H1 (cell line): ENCODE data around the gene FAM131A. TPM values are rescaled to one million over a fixed set of nuclear protein-coding genes. Genes with fewer than 3 reads are reported as not detected.

Source experiments
- ASH2L ChIP-seq: fragments of 200-600, 300-600 bp; sonication (generic); IDR thresholded peaks from one replicate; pipeline ENCODE4 v1.7.1; 2017; ENCODE audit warnings: low read length
- BACH1 ChIP-seq: IDR thresholded peaks from 2 replicates; pipeline ENCODE4 v1.6.1; 2012; ENCODE audit warnings: low read length, improper control_type of control experiment
- BRCA1 ChIP-seq: IDR thresholded peaks from 2 replicates; pipeline ENCODE4 v1.6.1; 2012; ENCODE audit warnings: low read depth, low read length, improper control_type of control experiment
- CHD7 ChIP-seq: fragments of 300-600 bp; sonication (generic); IDR thresholded peaks from 2 replicates; pipeline ENCODE4 v1.7.1; 2012; ENCODE audit warnings: low read length, moderate library complexity, mild to moderate bottlenecking, inconsistent platforms; ENCODE audit not compliant: insufficient replicate concordance
- GABPA ChIP-seq: IDR thresholded peaks from 2 replicates; pipeline ENCODE4 v1.6.1; 2011; ENCODE audit warnings: mild to moderate bottlenecking, low read length, moderate library complexity, borderline replicate concordance; ENCODE audit not compliant: insufficient read depth
- HDAC6 ChIP-seq: IDR thresholded peaks from one replicate; pipeline ENCODE4 v1.7.1; 2012; ENCODE audit warnings: low read depth, mild to moderate bottlenecking, inconsistent platforms, low read length, moderate library complexity
- JUND ChIP-seq: IDR thresholded peaks from 2 replicates; pipeline ENCODE4 v1.6.1; 2011; ENCODE audit warnings: mild to moderate bottlenecking, improper control_type of control experiment, low read length
- POLR2AphosphoS5 ChIP-seq: IDR thresholded peaks from 2 replicates; pipeline ENCODE4 v1.6.1; 2011; ENCODE audit warnings: low read depth, low read length
- RBBP5 ChIP-seq: IDR thresholded peaks from 2 replicates; pipeline ENCODE4 v1.7.1; 2012; ENCODE audit warnings: low read depth, mild to moderate bottlenecking, inconsistent platforms, low read length, moderate library complexity, borderline replicate concordance
- SIN3A ChIP-seq, 2 experiments: IDR thresholded peaks in 1 of 2; conservative IDR thresholded peaks in 1 of 2; 2 replicates each; pipeline ENCODE4 v1.6.1; 2011 to 2012; ENCODE audit warnings: low read length in 2 of 2, improper control_type of control experiment in 1 of 2, low read depth in 1 of 2, mild to moderate bottlenecking in 1 of 2
- ZNF274 ChIP-seq: IDR thresholded peaks from 2 replicates; pipeline ENCODE4 v1.7.0; 2012; ENCODE audit warnings: low read length, borderline replicate concordance; ENCODE audit errors: extremely low read depth
- polyA plus RNA-seq, 7 experiments: library from polyadenylated mRNA; depleted of rRNA in 3 of 7; stranded (reverse) in 5 of 7; unstranded in 2 of 7; fragments of >200 nt in 5 of 7; fragments of 200-250 nt in 2 of 7; gene quantifications; 1 replicate in 5 of 7; 2 replicates in 1 of 7; 4 replicates in 1 of 7; pipeline versions ENCODE4 v1.2.1 to v1.2.3, GENCODE V29; 2011 to 2013; ENCODE audit warnings: missing spikeins in 2 of 7, mixed read lengths in 2 of 7
- total RNA-seq: library from RNA; stranded (reverse); fragmentation: NEBNext Ultra II Directional; extraction: Animal tissue kit (Norgen Biotek cat#: 25700); gene quantifications from 2 replicates; pipeline ENCODE4 v1.2.1, GENCODE V29; 2021

The FAM131A gene
- total and polyA plus RNA-seq, 2 of the 8 experiments (the other 6 are each of a cell fraction or from before 2014, with no cell fraction given): 16.0 to 21.9 TPM

- no peak for TF ChIP-seq CHD7
- no peak for TF ChIP-seq GABPA
- TF ChIP-seq RBBP5: no peak
- TF ChIP-seq BRCA1: no peak
- no peak for TF ChIP-seq POLR2AphosphoS5
- TF ChIP-seq ZNF274: no peak
- TF ChIP-seq HDAC6: no peak
- TF ChIP-seq ASH2L: no peak
- TF ChIP-seq SIN3A (conservative IDR thresholded peaks at IDR 0.05 in 1 of 2, IDR thresholded peaks at IDR 0.05 in 1 of 2; ENCODE audit: low read depth in 1 of 2, low read length in 2 of 2): no peak
- TF ChIP-seq JUND: no peak
- TF ChIP-seq BACH1: no peak
Measured at GRCh38 chr3:184332370-184333090, 4.9 kb upstream of the FAM131A start (continued).
